ENCODE measurements around the gene SPC24.

GRCh38 chr19:11115895-11116446 lies 39.6 kb downstream of the SPC24 start:
- no peak for TF ChIP-seq CTCF (IDR thresholded peaks at IDR 0.05; ENCODE audit: insufficient read depth, low read depth, low read length)
- TF ChIP-seq EZH2 (IDR thresholded peaks at IDR 0.05; ENCODE audit: insufficient read depth, low read length) = no peak
